Measurements from ENCODE around the gene JMJD8. TPM values are rescaled to one million over a fixed set of nuclear protein-coding genes. Genes with fewer than 3 reads are reported as not detected.

JMJD8 gene
- total RNA-seq, 2 donors from 2014 or later: 40.7 to 72.1 TPM

- Histone ChIP-seq H3K9ac (ENCODE audit: low read depth in 2 of 2, low read length in 2 of 2) (peak within 1 kb of the TSS; percentile 12 to 16), H3K36me3 (no peaks in the 10 kb centered on the region), H3K27ac (no peak within 1 kb of the TSS), H3K9me3 (no peaks in the 10 kb centered on the region), H3K4me3 (peak within 1 kb of the TSS; percentile 42), H3K4me1 (peaks cover 13% of the 10 kb centered on the region), H3K27me3 (peaks cover 9% of the 10 kb centered on the region)
- peak; percentile 80 for DNase-seq
- intact Hi-C loops (cut with DNase I): no loop called here
- no peak for TF ChIP-seq CTCF (IDR thresholded peaks at IDR 0.05)
Measured at GRCh38 chr16:726438-727290, 42.5 kb upstream of the JMJD8 start, which contains the start of the genes CCDC78 and HAGHL. Gene CCDC78, minus strand, starts transcription at chr16:726443. Its CDS starts 76 bp downstream, at chr16:726367. Gene HAGHL, plus strand, starts transcription at chr16:727106. Its CDS starts 404 bp downstream, at chr16:727510.

- Histone ChIP-seq H3K36me3 (no peaks in the 10 kb centered on the region), H3K4me1 (peaks cover 13% of the 10 kb centered on the region), H3K4me3 (no peak overlapping the region), H3K27me3 (peaks cover 9% of the 10 kb centered on the region), H3K27ac (no peak overlapping the region), H3K9me3 (no peaks in the 10 kb centered on the region), H3K9ac (ENCODE audit: low read depth in 2 of 2, low read length in 2 of 2) (no peak overlapping the region)
- intact Hi-C loops (cut with DNase I): no loop called here
- no peak for DNase-seq
- no peak for TF ChIP-seq CTCF (IDR thresholded peaks at IDR 0.05)
Measured at GRCh38 chr16:726188-726437, 42.0 kb upstream of the JMJD8 start.

GRCh38 chr16:725463-726187 is 41.5 kb upstream of the JMJD8 start:
- Histone ChIP-seq H3K4me1 (peaks cover 13% of the 10 kb centered on the region), H3K9me3 (no peaks in the 10 kb centered on the region), H3K27ac (no peak overlapping the region), H3K9ac (ENCODE audit: low read depth in 2 of 2, low read length in 2 of 2) (no peak overlapping the region), H3K27me3 (peaks cover 9% of the 10 kb centered on the region), H3K36me3 (no peaks in the 10 kb centered on the region), H3K4me3 (no peak overlapping the region)
- no peak for TF ChIP-seq CTCF (IDR thresholded peaks at IDR 0.05)
- intact Hi-C loops (cut with DNase I): no loop called here
- DNase-seq: no peak

- H3K27ac ChIP-seq: no peak overlapping the region
Measured at GRCh38 chr16:725041-725376, 40.9 kb upstream of the JMJD8 start.

More at GRCh38 chr16:725041-725376, 40.9 kb upstream of the JMJD8 start:
- Histone ChIP-seq H3K4me3 (no peak overlapping the region), H3K27me3 (peaks cover 9% of the 10 kb centered on the region), H3K4me1 (peaks cover 16% of the 10 kb centered on the region), H3K36me3 (no peaks in the 10 kb centered on the region), H3K9ac (ENCODE audit: low read depth in 2 of 2, low read length in 2 of 2) (no peak overlapping the region), H3K9me3 (no peaks in the 10 kb centered on the region)
- intact Hi-C loops (cut with DNase I): no loop called here
- DNase-seq: no peak
- TF ChIP-seq CTCF (IDR thresholded peaks at IDR 0.05): no peak
